ENCODE results near the gene ATP9B. TPM values are rescaled to one million over a fixed set of nuclear protein-coding genes. Genes with fewer than 3 reads are reported as not detected.
"Not testable (repeated sequence)": the region's sequence is repeated elsewhere in the genome, so short reads cannot be mapped to it uniquely, and the experiment has no call there.

ATP9B gene
- total and polyA plus RNA-seq, 12 donors, result 6.7 to 19.7 (median 14.5) TPM

DNA sequence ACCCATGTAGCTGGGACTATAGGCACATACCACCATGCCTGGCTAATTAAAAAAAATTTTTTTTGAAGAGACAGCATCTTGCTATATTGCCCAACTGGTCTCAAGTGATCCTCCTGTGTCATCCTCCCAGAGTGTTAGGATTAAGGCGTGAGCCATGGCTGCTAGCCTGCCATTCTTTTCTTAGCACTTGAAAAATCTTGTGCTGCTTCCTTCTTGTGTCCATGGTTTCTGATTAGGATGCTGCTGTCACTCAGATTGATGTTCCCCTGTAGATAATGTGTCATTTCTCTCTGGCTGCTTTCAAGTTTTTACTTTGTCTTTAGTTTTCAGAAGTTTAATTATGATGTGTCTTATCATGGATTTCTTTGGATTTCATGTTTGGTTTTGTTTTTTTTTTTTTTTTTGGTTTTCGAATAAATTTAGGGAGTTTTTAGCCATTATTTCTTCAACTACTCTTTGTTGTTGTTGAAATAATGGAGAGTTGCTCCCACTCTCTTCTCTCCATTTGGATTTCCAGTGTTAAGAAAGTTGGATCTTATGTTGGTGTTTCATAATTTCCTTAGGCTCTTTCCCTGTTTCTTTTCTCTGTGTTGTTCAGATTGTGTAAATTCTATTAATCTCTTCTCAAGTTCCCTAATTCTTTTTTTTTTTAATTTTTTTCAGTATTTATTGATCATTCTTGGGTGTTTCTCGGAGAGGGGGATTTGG is 2.5 kb downstream of the ATP9B start:
- DNase-seq (no peak), ATAC-seq (no peak)
- H3K27ac ChIP-seq, result peak overlapping the region in 1 of 10 donors; percentile 40
- TF ChIP-seq, protein P1, sequence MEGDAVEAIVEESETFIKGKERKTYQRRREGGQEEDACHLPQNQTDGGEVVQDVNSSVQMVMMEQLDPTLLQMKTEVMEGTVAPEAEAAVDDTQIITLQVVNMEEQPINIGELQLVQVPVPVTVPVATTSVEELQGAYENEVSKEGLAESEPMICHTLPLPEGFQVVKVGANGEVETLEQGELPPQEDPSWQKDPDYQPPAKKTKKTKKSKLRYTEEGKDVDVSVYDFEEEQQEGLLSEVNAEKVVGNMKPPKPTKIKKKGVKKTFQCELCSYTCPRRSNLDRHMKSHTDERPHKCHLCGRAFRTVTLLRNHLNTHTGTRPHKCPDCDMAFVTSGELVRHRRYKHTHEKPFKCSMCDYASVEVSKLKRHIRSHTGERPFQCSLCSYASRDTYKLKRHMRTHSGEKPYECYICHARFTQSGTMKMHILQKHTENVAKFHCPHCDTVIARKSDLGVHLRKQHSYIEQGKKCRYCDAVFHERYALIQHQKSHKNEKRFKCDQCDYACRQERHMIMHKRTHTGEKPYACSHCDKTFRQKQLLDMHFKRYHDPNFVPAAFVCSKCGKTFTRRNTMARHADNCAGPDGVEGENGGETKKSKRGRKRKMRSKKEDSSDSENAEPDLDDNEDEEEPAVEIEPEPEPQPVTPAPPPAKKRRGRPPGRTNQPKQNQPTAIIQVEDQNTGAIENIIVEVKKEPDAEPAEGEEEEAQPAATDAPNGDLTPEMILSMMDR (IDR thresholded peaks at IDR 0.05), result no peak
- H3K27me3 ChIP-seq, result no peaks in the 10 kb centered on the region
- no peak overlapping the region for H3K4me3 ChIP-seq
- 94 to 99% methylated on average over 3 of the region's 3 CpGs for WGBS, 2 donors
- no peaks in the 10 kb centered on the region for H3K36me3 ChIP-seq
- intact Hi-C loops (cut with DNase I), result loop anchor here in 1 of 10 donors (10.0 kb wide), 1 partner anchor 173 kb away; no protein-coding TSS in a partner anchor
- H3K4me1 ChIP-seq, result peaks cover 5 to 35% (median 18%) of the 10 kb centered on the region in 9 donors
- peaks cover 0 to 7% (median 0%) of the 10 kb centered on the region in 11 donors for H3K9me3 ChIP-seq

DNA sequence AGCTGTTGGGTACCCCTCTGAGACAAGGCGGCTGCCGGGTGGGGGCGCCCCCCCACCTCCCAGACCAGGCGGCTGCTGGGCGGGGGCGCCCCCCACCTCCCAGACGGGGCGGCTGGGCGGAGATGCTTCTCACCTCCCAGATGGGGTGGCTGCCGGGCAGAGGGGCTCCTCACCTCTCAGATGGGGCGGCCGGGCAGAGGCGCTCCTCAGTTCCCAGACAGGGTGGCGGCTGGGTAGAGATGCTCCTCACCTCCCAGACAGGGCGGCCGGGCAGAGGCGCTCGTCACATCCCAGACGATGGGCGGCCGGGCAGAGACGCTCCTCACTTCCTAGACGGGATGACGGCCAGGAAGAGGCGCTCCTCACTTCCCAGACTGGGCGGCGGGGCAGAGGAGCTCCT is 3.5 kb downstream of the ATP9B start:
- not testable (repeated sequence) for H3K27ac ChIP-seq, H3K4me3 ChIP-seq, ATAC-seq, DNase-seq, H3K9me3 ChIP-seq, H3K36me3 ChIP-seq, H3K27me3 ChIP-seq
- intact Hi-C loops (cut with DNase I), result loop anchor here in 1 of 10 donors (10.0 kb wide), 1 partner anchor 172 kb away; no protein-coding TSS in a partner anchor
- H3K4me1 ChIP-seq, result peaks cover 5 to 42% (median 18%) of the 10 kb centered on the region in 9 donors
- WGBS, 2 donors, result 98 to 99% methylated on average over 27 of the region's 27 CpGs

DNA sequence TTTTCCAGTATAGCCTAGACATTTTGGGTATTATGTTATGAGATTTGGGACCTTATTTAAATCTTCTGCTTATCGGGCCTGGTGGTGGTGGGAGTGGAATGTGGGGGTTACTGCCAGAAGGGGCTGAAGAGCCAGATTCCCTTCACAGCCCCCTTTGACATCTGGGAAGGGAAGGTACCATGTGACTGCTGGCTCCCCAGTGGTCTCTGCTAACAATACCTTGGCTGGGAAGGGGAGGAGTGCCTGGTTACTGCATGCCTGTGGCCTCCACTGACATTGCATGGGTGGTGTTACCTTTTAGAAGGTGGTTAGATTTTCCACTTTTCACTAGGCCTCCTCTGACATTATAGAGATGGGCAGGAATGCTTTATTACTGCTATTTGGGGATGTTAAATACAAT is 8.0 kb downstream of the ATP9B start:
- Histone ChIP-seq H3K4me3 (no peak overlapping the region), H3K36me3 (peaks cover 0 to 14% (median 0%) of the 10 kb centered on the region in 9 donors), H3K4me1 (peaks cover 0 to 18% (median 0%) of the 10 kb centered on the region in 9 donors), H3K27me3 (no peaks in the 10 kb centered on the region), H3K9me3 (peaks cover 0 to 16% (median 0%) of the 10 kb centered on the region in 11 donors), H3K27ac (no peak overlapping the region)
- WGBS, 2 donors, result 69 to 74% methylated on average over 1 of the region's 1 CpG
- intact Hi-C loops (cut with DNase I), result loop anchor here in 1 of 10 donors (10.0 kb wide), 1 partner anchor 168 kb away; no protein-coding TSS in a partner anchor
- no peak for ATAC-seq
- DNase-seq, result no peak
- TF ChIP-seq, protein P1 (IDR thresholded peaks at IDR 0.05), result no peak

DNA sequence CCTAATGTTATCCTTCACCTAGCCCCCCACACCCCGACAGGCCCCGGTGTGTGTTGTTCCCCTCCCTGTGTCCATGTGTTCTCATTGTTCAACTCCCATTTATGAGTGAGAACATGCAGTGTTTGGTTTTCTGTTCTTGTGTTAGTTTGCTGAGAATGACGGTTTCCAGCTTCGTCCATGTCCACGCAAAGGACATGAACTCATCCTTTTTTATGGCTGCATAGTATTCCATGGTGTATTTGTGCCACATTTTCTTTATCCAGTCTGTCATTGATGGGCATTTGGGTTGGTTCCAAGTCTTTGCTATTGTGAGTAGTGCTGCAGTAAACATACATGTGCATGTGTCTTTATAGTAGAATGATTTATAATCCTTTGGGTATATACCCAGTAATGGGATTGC is 9.6 kb downstream of the ATP9B start:
- H3K27me3 ChIP-seq, DNase-seq, ATAC-seq, H3K4me3 ChIP-seq, H3K27ac ChIP-seq: not testable (repeated sequence)
- intact Hi-C loops (cut with DNase I), result loop anchor here in 1 of 10 donors (10.0 kb wide), 1 partner anchor 166 kb away; no protein-coding TSS in a partner anchor
- 98% methylated on average over 5 of the region's 5 CpGs for WGBS, 2 donors
- Histone ChIP-seq H3K4me1 (peaks cover 0 to 18% (median 0%) of the 10 kb centered on the region in 9 donors), H3K36me3 (peaks cover 0 to 27% (median 0%) of the 10 kb centered on the region in 9 donors), H3K9me3 (peaks cover 0 to 16% (median 0%) of the 10 kb centered on the region in 11 donors)

DNA sequence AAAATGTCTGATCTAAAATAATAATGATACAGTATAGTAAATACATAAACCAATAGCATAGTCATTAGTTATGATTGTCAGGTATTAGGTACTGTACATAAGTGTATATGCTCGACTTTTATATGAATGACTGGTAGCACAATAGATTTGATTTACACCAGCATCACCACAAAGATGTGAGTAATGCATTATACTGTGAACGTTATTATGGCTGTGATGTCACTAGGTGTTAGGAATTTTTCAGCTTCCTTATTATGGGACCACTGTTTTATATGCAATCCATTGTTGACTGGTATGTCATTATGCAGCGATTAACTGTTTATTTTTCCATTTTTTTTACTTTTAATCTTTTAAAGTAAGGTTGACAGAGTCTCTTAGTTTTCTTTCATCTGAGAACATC is 23.7 kb downstream of the ATP9B start:
- intact Hi-C loops (cut with DNase I), result no loop called here
- peaks cover 0 to 13% (median 0%) of the 10 kb centered on the region in 9 donors for H3K36me3 ChIP-seq
- H3K4me1 ChIP-seq, result peaks cover 0 to 10% (median 0%) of the 10 kb centered on the region in 9 donors
- DNase-seq (no peak), ATAC-seq (no peak)
- no peak overlapping the region for H3K27ac ChIP-seq
- no peaks in the 10 kb centered on the region for H3K27me3 ChIP-seq
- WGBS, 2 donors, result 78 to 79% methylated on average over 3 of the region's 3 CpGs
- H3K9me3 ChIP-seq, result peaks cover 0 to 20% (median 3%) of the 10 kb centered on the region in 11 donors
- H3K4me3 ChIP-seq, result no peak overlapping the region
- TF ChIP-seq, protein P1 (IDR thresholded peaks at IDR 0.05), result no peak
